Uterus (tissue), 2 donors: ENCODE results near the gene PRRC2A.

Experiments used
- POLR2A ChIP-seq, 2 donors: fragments of 450-650 bp; IDR thresholded peaks; one replicate each; pipeline ENCODE4 v1.6.1; 2016; ENCODE audit warnings: antibody characterized with exemption in 2 of 2, mild to moderate bottlenecking in 1 of 2, moderate library complexity in 1 of 2
- TF ChIP-seq, protein P1 (sequence below), 4 experiments: fragments of 200-600 bp in 2 of 4; fragments of 450-650 bp in 2 of 4; sonication (generic) in 2 of 4; IDR thresholded peaks; one replicate each; pipeline ENCODE4 v1.5.1; 2016 to 2019; ENCODE audit warnings: antibody characterized with exemption in 4 of 4, mild to moderate bottlenecking in 2 of 4, moderate library complexity in 1 of 4

DNA sequence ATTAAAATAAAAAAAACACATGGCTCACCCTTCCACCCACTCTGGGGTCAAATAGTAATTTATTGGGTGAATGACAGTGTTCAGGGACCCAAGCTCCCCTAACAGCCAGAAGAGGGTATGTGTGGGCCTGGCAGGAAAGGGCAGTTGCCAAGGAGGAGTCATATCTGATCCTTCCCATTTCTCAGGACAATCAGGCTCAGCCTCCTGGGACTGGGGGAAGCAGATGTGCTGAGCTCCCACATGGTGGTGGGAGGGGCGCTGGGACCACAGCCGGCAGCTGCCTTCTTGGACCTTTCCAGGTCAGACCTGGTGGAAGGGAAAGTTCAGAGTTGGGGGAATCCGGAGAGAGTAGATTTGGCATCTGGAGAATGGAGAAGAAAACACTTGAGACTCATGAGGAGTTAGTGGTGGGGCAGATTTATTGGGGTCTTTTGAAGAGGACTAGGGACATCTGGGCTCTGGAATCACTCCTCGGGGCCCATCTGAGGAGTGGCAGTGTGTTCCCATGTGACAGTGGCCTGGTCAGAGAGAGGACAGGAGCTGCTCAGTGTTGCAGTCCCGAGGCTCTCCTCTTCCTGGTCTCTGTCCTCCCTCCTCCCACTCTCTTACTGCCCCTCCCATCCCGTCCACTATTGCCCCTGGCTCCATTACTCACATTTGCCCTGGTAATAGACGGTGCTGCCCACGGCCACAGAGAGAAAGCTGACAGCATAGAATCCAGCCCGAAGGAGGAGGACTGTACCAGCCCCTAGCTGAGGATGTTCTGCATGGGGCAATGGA is 31.5 kb upstream of the PRRC2A start:
- TF ChIP-seq, protein P1, sequence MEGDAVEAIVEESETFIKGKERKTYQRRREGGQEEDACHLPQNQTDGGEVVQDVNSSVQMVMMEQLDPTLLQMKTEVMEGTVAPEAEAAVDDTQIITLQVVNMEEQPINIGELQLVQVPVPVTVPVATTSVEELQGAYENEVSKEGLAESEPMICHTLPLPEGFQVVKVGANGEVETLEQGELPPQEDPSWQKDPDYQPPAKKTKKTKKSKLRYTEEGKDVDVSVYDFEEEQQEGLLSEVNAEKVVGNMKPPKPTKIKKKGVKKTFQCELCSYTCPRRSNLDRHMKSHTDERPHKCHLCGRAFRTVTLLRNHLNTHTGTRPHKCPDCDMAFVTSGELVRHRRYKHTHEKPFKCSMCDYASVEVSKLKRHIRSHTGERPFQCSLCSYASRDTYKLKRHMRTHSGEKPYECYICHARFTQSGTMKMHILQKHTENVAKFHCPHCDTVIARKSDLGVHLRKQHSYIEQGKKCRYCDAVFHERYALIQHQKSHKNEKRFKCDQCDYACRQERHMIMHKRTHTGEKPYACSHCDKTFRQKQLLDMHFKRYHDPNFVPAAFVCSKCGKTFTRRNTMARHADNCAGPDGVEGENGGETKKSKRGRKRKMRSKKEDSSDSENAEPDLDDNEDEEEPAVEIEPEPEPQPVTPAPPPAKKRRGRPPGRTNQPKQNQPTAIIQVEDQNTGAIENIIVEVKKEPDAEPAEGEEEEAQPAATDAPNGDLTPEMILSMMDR (IDR thresholded peaks at IDR 0.05) = no peak
- TF ChIP-seq POLR2A (IDR thresholded peaks at IDR 0.05) = no peak
